OCI-LY3 (cell line): Measurements from ENCODE around the gene PIGU.

Experiments
- H2AFZ ChIP-seq: fragments of 200-600, 300-600 bp; shearing (Covaris generic); 2 replicates; pipeline ENCODE4 v1.6.0; 2014; ENCODE audit warnings: antibody characterized with exemption, low read depth, low read length
- H3K27ac ChIP-seq: fragments of 200-600, 300-600 bp; sonication (generic); 2 replicates; pipeline ENCODE4 v1.5.1; 2014; ENCODE audit warnings: mild to moderate bottlenecking, low read length, moderate library complexity, mixed read lengths
- H3K27me3 ChIP-seq: fragments of 200-600, 300-600 bp; sonication (generic); 2 replicates; pipeline ENCODE4 v1.6.1; 2014; ENCODE audit warnings: low read depth, low read length, mixed read lengths
- H3K36me3 ChIP-seq: fragments of 200-600, 300-600 bp; sonication (generic); replicated peaks from 2 replicates; pipeline ENCODE3; 2014; ENCODE audit warnings: low read depth, low read length, mixed read lengths
- H3K4me1 ChIP-seq: fragments of 300-600, 200-600 bp; sonication (generic); 2 replicates; pipeline ENCODE4 v1.6.1; 2014; ENCODE audit warnings: low read length, mixed read lengths
- H3K4me2 ChIP-seq: fragments of 200-600, 300-600 bp; sonication (generic); 2 replicates; pipeline ENCODE4 v1.6.1; 2014; ENCODE audit warnings: low read length, mixed read lengths
- H3K4me3 ChIP-seq: fragments of 300-600, 200-600 bp; sonication (generic); 2 replicates; pipeline ENCODE4 v1.5.1; 2014; ENCODE audit warnings: antibody characterized with exemption, mild to moderate bottlenecking, low read length, moderate library complexity
- H3K79me2 ChIP-seq: fragments of 300-600, 200-600 bp; shearing (Covaris generic); 2 replicates; pipeline ENCODE4 v1.6.1; 2014; ENCODE audit warnings: mild to moderate bottlenecking, low read length, mixed read lengths
- H3K9ac ChIP-seq: fragments of 300-600, 200-600 bp; shearing (Covaris generic); 2 replicates; pipeline ENCODE4 v1.6.0; 2014; ENCODE audit warnings: mild to moderate bottlenecking, low read length, moderate library complexity
- H3K9me3 ChIP-seq: fragments of 200-600, 300-600 bp; shearing (Covaris generic); 2 replicates; pipeline ENCODE4 v1.6.1; 2014; ENCODE audit warnings: low read length, mixed read lengths; ENCODE audit not compliant: insufficient read depth
- H4K20me1 ChIP-seq: fragments of 200-600, 300-600 bp; sonication (generic); 2 replicates; pipeline ENCODE4 v1.6.1; 2016; ENCODE audit warnings: low read length, mixed read lengths; ENCODE audit not compliant: insufficient read depth
- EZH2phosphoT487 ChIP-seq: fragments of 200-600 bp; shearing (Covaris generic); IDR thresholded peaks from 2 replicates; pipeline ENCODE4 v1.6.1; 2018; ENCODE audit warnings: antibody characterized with exemption, mixed run types, low read depth
- TF ChIP-seq, protein P1 (sequence below): fragments of 200-600, 300-600 bp; sonication (generic); IDR thresholded peaks from 2 replicates; pipeline ENCODE4 v1.5.1; 2014; ENCODE audit warnings: antibody characterized with exemption, low read length, low read depth

Gene PIGU

GRCh38 chr20:34549929-34550305 is 127.0 kb downstream of the PIGU start:
- no peaks in the 10 kb centered on the region for H3K36me3 ChIP-seq
- H3K4me2 ChIP-seq = no peak overlapping the region
- H3K27me3 ChIP-seq = no peaks in the 10 kb centered on the region

GRCh38 chr20:34549291-34549928 is 127.5 kb downstream of the PIGU start:
- Histone ChIP-seq H3K4me3 (no peak overlapping the region), H3K9ac (no peak overlapping the region), H3K4me2 (no peak overlapping the region), H2AFZ (no peak overlapping the region), H4K20me1 (no peaks in the 10 kb centered on the region), H3K27ac (no peak overlapping the region), H3K27me3 (no peaks in the 10 kb centered on the region), H3K79me2 (no peaks in the 10 kb centered on the region), H3K4me1 (no peaks in the 10 kb centered on the region), H3K36me3 (no peaks in the 10 kb centered on the region), H3K9me3 (no peaks in the 10 kb centered on the region)
- no peak for TF ChIP-seq EZH2phosphoT487
- TF ChIP-seq, protein P1, sequence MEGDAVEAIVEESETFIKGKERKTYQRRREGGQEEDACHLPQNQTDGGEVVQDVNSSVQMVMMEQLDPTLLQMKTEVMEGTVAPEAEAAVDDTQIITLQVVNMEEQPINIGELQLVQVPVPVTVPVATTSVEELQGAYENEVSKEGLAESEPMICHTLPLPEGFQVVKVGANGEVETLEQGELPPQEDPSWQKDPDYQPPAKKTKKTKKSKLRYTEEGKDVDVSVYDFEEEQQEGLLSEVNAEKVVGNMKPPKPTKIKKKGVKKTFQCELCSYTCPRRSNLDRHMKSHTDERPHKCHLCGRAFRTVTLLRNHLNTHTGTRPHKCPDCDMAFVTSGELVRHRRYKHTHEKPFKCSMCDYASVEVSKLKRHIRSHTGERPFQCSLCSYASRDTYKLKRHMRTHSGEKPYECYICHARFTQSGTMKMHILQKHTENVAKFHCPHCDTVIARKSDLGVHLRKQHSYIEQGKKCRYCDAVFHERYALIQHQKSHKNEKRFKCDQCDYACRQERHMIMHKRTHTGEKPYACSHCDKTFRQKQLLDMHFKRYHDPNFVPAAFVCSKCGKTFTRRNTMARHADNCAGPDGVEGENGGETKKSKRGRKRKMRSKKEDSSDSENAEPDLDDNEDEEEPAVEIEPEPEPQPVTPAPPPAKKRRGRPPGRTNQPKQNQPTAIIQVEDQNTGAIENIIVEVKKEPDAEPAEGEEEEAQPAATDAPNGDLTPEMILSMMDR = no peak

More at GRCh38 chr20:34549929-34550305, 127.0 kb downstream of the PIGU start:
- H3K9me3 ChIP-seq = no peaks in the 10 kb centered on the region
- no peak overlapping the region for H3K27ac ChIP-seq
- no peak overlapping the region for H3K9ac ChIP-seq
- no peak overlapping the region for H3K4me3 ChIP-seq
- H3K79me2 ChIP-seq = no peaks in the 10 kb centered on the region
- no peaks in the 10 kb centered on the region for H3K4me1 ChIP-seq
- no peak overlapping the region for H2AFZ ChIP-seq
- H4K20me1 ChIP-seq = no peaks in the 10 kb centered on the region
- TF ChIP-seq, protein P1 = no peak
- TF ChIP-seq EZH2phosphoT487 = no peak

DNA sequence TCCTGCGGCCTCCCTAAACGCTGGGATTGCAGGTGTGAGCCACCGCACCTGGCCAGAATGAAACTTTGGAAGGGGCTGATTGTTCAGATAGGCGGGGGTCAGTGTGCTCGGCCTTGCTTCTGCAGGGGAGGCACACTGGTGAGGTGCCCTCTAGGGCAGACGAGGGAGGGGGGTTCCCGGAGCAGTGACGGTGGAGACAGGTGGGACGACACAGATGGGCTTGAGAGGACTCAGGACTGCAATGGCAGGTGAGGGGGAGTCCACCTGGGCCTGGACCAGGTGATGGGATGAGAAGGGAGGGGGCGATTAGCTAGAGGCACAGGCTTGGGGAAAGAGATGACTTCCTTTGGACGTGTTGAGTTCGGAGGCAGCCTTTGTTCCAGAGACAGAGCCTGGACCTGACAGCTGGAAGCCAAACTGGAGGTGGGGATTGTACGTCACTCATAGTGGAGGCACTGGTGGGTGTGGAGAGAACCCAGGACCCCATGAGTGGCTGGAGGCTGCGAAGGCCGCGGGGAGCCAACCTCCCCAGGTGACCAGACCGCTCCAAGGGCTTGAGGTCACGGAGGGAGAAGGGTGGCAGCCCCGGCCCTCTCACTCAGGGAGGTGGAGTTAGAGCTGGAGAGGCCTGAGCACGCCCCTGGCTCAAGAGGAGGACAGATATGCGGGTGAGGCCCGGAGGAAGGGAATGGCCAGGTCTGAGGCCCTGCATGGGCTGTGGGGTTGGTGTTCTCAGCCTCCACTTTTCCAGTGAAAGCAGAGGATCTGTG is 128.9 kb downstream of the PIGU start:
- no peaks in the 10 kb centered on the region for H4K20me1 ChIP-seq
- no peaks in the 10 kb centered on the region for H3K36me3 ChIP-seq
- TF ChIP-seq EZH2phosphoT487 = no peak
- TF ChIP-seq, protein P1 = no peak
- no peak overlapping the region for H3K9ac ChIP-seq
- H3K27me3 ChIP-seq = no peaks in the 10 kb centered on the region
- no peak overlapping the region for H3K4me2 ChIP-seq
- H3K9me3 ChIP-seq = no peaks in the 10 kb centered on the region
- H3K4me3 ChIP-seq = no peak overlapping the region
- no peak overlapping the region for H2AFZ ChIP-seq
- no peaks in the 10 kb centered on the region for H3K79me2 ChIP-seq
- no peak overlapping the region for H3K27ac ChIP-seq
- H3K4me1 ChIP-seq = no peaks in the 10 kb centered on the region

DNA sequence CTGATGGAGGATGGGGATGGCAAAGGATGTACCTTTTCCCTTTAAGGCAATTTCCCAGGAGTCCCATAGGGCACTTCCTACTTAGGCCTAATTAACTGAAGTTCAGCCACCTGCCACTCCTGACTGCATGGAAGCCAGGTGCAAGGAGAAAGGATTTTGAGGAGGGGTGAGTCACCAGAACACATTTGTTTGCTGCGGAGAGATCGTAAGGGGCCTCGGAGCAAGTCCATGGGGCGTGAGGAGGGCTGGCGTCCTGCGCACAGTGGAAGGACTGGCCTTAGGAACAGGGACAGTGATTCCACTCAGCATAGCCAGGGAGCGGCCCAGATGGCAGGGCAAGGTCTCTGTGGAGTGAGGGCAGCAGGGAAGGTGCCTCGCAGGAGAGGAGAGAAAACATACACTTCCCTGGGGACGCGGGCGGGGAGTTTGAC is 130.1 kb downstream of the PIGU start:
- H3K36me3 ChIP-seq = peaks cover 6% of the 10 kb centered on the region
- H3K27me3 ChIP-seq = no peaks in the 10 kb centered on the region
- H4K20me1 ChIP-seq = no peaks in the 10 kb centered on the region
- no peak overlapping the region for H3K27ac ChIP-seq
- H3K79me2 ChIP-seq = no peaks in the 10 kb centered on the region
- no peak for TF ChIP-seq EZH2phosphoT487
- TF ChIP-seq, protein P1 = no peak
- H3K4me3 ChIP-seq = no peak overlapping the region
- H3K4me2 ChIP-seq = no peak overlapping the region
- no peaks in the 10 kb centered on the region for H3K4me1 ChIP-seq
- H2AFZ ChIP-seq = no peak overlapping the region
- H3K9me3 ChIP-seq = no peaks in the 10 kb centered on the region
- no peak overlapping the region for H3K9ac ChIP-seq
